GM15510 (cell line): Measurements from ENCODE around the gene DNAH3.

ENCODE experiments used
- POLR2A ChIP-seq: IDR thresholded peaks from 3 replicates; pipeline ENCODE4 v1.6.1; 2011; ENCODE audit warnings: borderline replicate concordance; ENCODE audit not compliant: insufficient read length; ENCODE audit errors: extremely low read depth

Gene DNAH3

DNA sequence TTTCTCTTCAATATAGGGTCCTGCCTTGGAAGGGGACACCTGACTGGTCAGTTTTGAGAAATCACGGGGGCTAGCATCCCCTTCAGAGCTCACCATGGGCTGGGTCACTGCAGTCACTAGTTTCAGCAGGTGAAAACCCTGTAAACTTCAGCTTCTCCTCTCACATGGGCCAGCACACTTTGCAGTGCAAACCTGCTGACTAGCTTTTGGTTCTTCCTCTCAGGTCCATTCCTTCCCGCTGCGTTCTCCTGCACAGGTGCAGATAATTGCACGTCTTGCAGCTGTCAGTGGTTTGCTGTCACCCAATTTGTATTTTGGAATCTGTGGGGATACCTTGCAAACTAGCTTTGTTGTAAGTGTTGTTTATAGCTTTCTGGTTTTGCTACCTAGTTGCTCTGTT, 154.9 kb downstream of the DNAH3 start:
- no peak for TF ChIP-seq POLR2A

- TF ChIP-seq POLR2A, result no peak
Observed at GRCh38 chr16:20987049-20987448, 163.6 kb downstream of the DNAH3 start.

DNA sequence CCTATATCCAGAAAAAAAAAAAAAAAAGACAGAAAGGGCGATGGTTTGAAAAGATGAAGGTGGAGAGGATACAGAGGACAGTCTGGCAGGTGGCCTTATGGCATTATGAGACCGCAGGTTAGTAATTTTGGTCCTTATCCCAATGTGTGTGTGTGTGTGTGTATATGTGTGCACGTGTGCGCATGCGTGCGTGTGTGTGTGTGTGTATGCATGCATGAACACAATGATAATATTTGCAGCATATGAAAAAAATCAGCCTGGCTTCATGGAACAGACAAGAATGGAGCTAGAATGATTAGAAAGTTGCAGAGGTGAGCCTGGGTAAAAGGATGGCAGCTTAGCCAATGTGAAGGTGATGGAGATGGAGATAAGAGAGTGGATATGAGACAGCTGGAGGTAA, 166.6 kb downstream of the DNAH3 start:
- no peak for TF ChIP-seq POLR2A

- no peak for TF ChIP-seq POLR2A
Observed at GRCh38 chr16:20976576-20976975, 174.1 kb downstream of the DNAH3 start.

- no peak for TF ChIP-seq POLR2A
Observed at GRCh38 chr16:20971401-20971800, 179.2 kb downstream of the DNAH3 start.

DNA sequence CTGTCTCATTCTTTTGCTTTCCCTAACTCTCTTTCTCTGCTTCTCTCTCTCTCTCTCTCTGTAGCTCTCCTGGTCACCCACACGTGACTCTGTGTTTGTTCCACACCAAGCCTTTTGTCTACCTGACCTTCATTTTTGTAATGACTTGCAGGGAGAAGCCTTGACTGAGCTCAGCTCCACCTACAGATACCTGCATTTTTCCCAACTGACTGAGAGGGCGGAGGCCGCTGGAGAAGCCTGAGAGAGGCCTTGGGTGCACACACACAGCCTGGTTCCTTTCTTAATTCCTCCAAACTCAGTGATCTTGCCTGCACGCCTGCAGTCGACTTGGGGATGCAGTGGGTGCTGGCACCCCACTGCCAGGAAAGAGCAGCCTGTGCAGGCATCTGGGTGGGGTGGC, 181.3 kb downstream of the DNAH3 start:
- no peak for TF ChIP-seq POLR2A

- TF ChIP-seq POLR2A, result no peak
Observed at GRCh38 chr16:20968765-20969164, 181.9 kb downstream of the DNAH3 start.

- TF ChIP-seq POLR2A, result no peak
Observed at GRCh38 chr16:20960899-20961298, 189.7 kb downstream of the DNAH3 start.

GRCh38 chr16:20957153-20957552, 193.5 kb downstream of the DNAH3 start:
- no peak for TF ChIP-seq POLR2A

DNA sequence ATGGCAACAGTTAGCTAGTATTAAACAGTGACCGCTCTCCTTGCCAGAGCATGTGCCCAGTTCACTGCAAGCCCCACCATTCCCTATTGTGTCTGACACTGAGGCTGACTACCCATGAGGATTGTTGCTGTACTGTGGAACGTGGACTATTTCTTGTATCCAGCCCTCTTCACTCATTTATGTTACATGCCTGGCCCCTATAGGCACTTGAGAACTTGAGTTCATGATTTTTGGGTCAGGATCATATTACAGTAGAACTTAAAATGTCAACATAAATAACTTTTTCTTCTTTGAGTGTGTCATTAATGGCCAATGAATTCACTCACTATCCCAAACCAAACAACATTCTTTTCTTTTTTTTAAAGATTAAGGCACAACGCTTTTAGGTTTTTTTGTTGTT, 194.3 kb downstream of the DNAH3 start:
- no peak for TF ChIP-seq POLR2A

GRCh38 chr16:20954574-20954973, 196.1 kb downstream of the DNAH3 start:
- TF ChIP-seq POLR2A, result no peak

GRCh38 chr16:20952139-20952920, 198.3 kb downstream of the DNAH3 start:
- no peak for TF ChIP-seq POLR2A

GRCh38 chr16:20950294-20950693, 200.4 kb downstream of the DNAH3 start:
- TF ChIP-seq POLR2A, result no peak

- no peak for TF ChIP-seq POLR2A
Observed at GRCh38 chr16:20949660-20950059, 201.0 kb downstream of the DNAH3 start.

- TF ChIP-seq POLR2A, result no peak
Observed at GRCh38 chr16:20948444-20948843, 202.2 kb downstream of the DNAH3 start.

DNA sequence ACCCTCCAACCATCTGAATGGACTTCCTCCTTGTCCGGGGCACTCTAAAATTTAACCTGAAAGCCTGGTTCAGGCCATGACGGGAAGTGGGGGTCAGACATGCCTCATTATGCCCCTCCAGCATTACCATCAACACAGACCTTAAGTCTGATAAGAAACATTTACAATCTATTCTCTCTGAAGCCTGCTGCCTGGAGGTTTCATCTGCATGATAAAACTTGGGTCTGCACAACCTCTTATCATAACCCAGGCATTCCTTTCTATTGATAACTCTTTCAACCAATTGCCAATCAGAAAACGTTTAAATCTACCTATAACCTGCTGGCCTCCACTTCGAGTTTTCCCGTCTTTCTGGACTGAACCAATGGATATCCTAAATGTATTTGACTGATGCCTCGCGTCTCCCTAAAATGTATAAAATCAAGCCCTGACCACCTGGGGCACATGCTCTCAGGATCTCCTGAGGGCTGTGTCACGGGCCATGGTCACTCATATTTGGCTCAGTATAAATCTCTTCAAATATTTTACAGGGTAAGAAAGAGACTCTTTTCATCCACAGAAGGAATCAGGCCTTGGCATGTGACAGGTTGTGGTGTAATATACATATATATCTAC, 204.5 kb downstream of the DNAH3 start:
- no peak for TF ChIP-seq POLR2A

DNA sequence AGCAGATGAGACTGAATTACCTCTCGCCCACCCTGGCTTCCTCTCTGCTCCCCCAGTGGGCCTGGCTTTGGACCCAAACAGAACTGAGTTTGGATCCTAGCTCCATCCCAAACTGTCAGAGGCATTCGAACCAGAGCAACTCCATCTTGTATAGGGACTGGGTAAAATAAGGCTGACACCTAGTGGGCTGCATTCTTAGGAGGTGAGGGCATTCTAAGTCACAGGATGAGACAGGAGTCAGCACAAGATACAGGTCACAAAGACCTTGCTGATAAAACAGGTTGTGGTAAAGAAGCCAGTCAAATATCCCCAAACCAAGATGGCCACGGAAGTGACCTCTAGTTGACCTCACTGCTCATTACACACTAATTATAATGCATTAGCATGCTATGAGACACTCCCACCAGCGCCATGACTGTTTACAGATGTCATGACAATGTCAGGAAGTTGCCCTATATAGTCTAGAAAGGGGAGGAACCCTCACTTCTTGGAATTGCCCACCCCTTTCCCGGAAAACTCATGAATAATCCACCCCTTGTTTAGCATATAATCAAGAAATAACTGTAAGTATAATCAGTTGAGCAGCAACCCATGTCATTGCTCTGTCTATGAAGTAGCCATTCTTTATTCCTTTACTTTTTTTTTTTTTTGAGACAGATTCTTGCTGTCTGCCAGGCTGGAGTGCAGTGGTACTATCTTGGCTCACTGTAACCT, 205.6 kb downstream of the DNAH3 start:
- TF ChIP-seq POLR2A, result no peak

- TF ChIP-seq POLR2A, result no peak
Observed at GRCh38 chr16:20942256-20942655, 208.4 kb downstream of the DNAH3 start.
